Gastrocnemius medialis (tissue), 4 donors: ENCODE data around the gene DNM1L. TPM values are rescaled to one million over a fixed set of nuclear protein-coding genes. Genes with fewer than 3 reads are reported as not detected.

Experiments used
- ATAC-seq, 2 donors: fragments of 150-250 bp; one replicate each; pipeline ENCODE4 v1.9.1; 2016
- DNase-seq, 2 donors: peaks; one replicate each; pipeline ENCODE4 v3.0.0-alpha.2; 2019
- H3K27ac ChIP-seq, 4 donors: fragments of 200-600 bp; sonication (generic); 1 replicate in 1 of 4; 2 replicates in 3 of 4; pipeline ENCODE4 v1.5.1; 2016 to 2018; ENCODE audit warnings: mild to moderate bottlenecking in 2 of 4, moderate library complexity in 1 of 4
- H3K27me3 ChIP-seq, 3 donors: fragments of 200-600 bp; sonication (generic) in 2 of 3; 1 replicate in 1 of 3; 2 replicates in 2 of 3; pipeline versions ENCODE4 v1.5.1 to v1.6.0; 2016 to 2019; ENCODE audit warnings: mild to moderate bottlenecking in 1 of 3, moderate library complexity in 1 of 3
- H3K36me3 ChIP-seq, 2 donors: fragments of 200-600 bp; sonication (generic) in 1 of 2; one replicate each; pipeline ENCODE4 v1.5.1; 2017 to 2018
- H3K4me1 ChIP-seq, 2 donors: fragments of 200-600 bp; sonication (generic) in 1 of 2; one replicate each; pipeline ENCODE4 v1.5.1; 2016 to 2017; ENCODE audit warnings: mild to moderate bottlenecking in 2 of 2
- H3K4me3 ChIP-seq, 4 donors: fragments of 200-600 bp; sonication (generic) in 3 of 4; 1 replicate in 1 of 4; 2 replicates in 3 of 4; pipeline ENCODE4 v1.5.1; 2016 to 2019; ENCODE audit warnings: mild to moderate bottlenecking in 2 of 4
- H3K9me3 ChIP-seq, 3 donors: fragments of 200-600 bp; sonication (generic) in 2 of 3; 1 replicate in 1 of 3; 2 replicates in 2 of 3; pipeline ENCODE4 v1.5.1; 2016 to 2019
- POLR2A ChIP-seq, 2 donors: fragments of 450-650 bp; IDR thresholded peaks; one replicate each; pipeline ENCODE4 v1.6.1; 2017; ENCODE audit warnings: antibody characterized with exemption in 2 of 2, mild to moderate bottlenecking in 2 of 2, moderate library complexity in 2 of 2
- in situ Hi-C, 4 donors: fragments of 200-750 bp; cut with MboI; loops; one replicate each; pipeline versions ENCODE4 v1.15.0 to v1.8.0; 2017; ENCODE audit warnings: low sequenced_read_pairs in 4 of 4
- intact Hi-C: fragments of 100-400 bp; cut with DNase I; formaldehyde crosslinking; loops from one replicate; pipeline ENCODE4 v1.15.1; 2023; ENCODE audit warnings: low total_unique reads
- total RNA-seq, 4 donors: library from RNA; depleted of rRNA; stranded (reverse); fragments of >200 nt; gene quantifications; one replicate each; pipeline versions ENCODE4 v1.1.0 to v1.2.3, GENCODE V29; 2016
- TF ChIP-seq, protein P1 (sequence below), 5 experiments: fragments of 450-650 bp in 3 of 5; fragments of 200-600 bp in 2 of 5; sonication (generic) in 2 of 5; IDR thresholded peaks in 4 of 5; conservative IDR thresholded peaks in 1 of 5; 1 replicate in 4 of 5; 2 replicates in 1 of 5; pipeline ENCODE4 v1.5.1; 2016 to 2019; ENCODE audit warnings: antibody characterized with exemption in 5 of 5, mild to moderate bottlenecking in 3 of 5, moderate library complexity in 3 of 5

The DNM1L gene
- total RNA-seq, 4 donors from 2014 or later: 39.3 to 68.3 (median 43.8) TPM

DNA sequence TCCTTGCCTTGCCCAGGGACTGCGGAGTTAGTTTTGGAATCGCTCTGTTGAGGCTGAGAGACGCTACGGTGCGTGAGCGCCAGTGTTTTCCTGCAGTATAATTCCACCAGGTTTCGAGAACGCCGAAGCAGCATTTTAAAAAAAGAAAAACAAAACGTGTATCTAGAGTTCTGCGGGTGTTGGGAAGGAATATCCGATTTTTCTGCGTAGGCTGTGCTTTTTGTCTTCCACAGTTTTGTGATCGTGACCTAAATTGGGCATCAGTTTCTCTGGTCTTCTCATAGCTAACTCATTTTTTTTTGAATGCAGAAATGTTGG lies 778 bp downstream of the DNM1L start:
- in situ Hi-C loops: loop anchor here in 2 of 4 donors (10.0 to 25.0 kb wide), 2 partner anchors 305 to 1018 kb away; partner anchors contain the start of gene ETFBKMT (in 1 of the 2)
- DNase-seq: no peak

DNA sequence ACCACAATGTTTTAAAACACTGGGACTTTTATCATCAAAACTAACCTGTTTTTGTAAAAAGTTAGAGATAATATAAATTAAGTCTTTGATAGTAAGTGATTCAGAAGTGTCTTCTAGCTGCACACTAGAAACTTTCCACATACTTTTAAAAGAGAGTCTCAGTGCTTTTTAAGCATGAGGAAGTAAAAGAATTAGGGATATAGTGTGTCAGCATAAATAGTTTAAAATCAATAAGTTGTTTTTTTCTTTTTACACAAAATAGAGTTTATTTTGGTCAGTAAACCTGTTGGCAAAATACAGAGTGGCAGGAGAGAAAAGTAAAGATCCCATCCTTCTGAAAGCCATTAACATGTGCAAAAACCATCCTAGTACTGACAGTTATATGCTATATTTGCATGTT lies 1.7 kb downstream of the DNM1L start:
- Histone ChIP-seq H3K36me3 (no peaks in the 10 kb centered on the region), H3K27me3 (no peaks in the 10 kb centered on the region), H3K4me3 (peak overlapping the region in 2 of 4 donors; percentile 77 to 88), H3K4me1 (peaks cover 13 to 19% of the 10 kb centered on the region in 2 donors), H3K9me3 (no peaks in the 10 kb centered on the region), H3K27ac (peak overlapping the region; percentile 87 to 91 (median 90))
- TF ChIP-seq, protein P1, sequence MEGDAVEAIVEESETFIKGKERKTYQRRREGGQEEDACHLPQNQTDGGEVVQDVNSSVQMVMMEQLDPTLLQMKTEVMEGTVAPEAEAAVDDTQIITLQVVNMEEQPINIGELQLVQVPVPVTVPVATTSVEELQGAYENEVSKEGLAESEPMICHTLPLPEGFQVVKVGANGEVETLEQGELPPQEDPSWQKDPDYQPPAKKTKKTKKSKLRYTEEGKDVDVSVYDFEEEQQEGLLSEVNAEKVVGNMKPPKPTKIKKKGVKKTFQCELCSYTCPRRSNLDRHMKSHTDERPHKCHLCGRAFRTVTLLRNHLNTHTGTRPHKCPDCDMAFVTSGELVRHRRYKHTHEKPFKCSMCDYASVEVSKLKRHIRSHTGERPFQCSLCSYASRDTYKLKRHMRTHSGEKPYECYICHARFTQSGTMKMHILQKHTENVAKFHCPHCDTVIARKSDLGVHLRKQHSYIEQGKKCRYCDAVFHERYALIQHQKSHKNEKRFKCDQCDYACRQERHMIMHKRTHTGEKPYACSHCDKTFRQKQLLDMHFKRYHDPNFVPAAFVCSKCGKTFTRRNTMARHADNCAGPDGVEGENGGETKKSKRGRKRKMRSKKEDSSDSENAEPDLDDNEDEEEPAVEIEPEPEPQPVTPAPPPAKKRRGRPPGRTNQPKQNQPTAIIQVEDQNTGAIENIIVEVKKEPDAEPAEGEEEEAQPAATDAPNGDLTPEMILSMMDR (IDR thresholded peaks at IDR 0.05 in 4 of 5, conservative IDR thresholded peaks at IDR 0.05 in 1 of 5): no peak
- no peak for TF ChIP-seq POLR2A (IDR thresholded peaks at IDR 0.05)
- no peak for ATAC-seq
- no peak for DNase-seq
- in situ Hi-C loops: loop anchor here in 1 of 4 donors (25.0 kb wide), 1 partner anchor 1018 kb away; the partner anchor contains the start of gene ETFBKMT
- intact Hi-C loops: no loop called here

More for the DNA sequence above, 778 bp downstream of the DNM1L start:
- no peaks in the 10 kb centered on the region for H3K36me3 ChIP-seq
- TF ChIP-seq, protein P1 (IDR thresholded peaks at IDR 0.05 in 4 of 5, conservative IDR thresholded peaks at IDR 0.05 in 1 of 5): no peak
- no peak for TF ChIP-seq POLR2A (IDR thresholded peaks at IDR 0.05)
- ATAC-seq: peak in 1 of 2 donors; percentile 32
- H3K4me1 ChIP-seq: peaks cover 13 to 19% of the 10 kb centered on the region in 2 donors
- H3K9me3 ChIP-seq: no peaks in the 10 kb centered on the region
- no peaks in the 10 kb centered on the region for H3K27me3 ChIP-seq
- H3K4me3 ChIP-seq: peak overlapping the region; percentile 77 to 93 (median 88)
- peak overlapping the region; percentile 87 to 91 (median 90) for H3K27ac ChIP-seq
- intact Hi-C loops: loop anchor here (1.0 to 2.0 kb wide), 3 partner anchors 75 to 281 kb away; partner anchors contain the start of genes FGD4 and YARS2

DNA sequence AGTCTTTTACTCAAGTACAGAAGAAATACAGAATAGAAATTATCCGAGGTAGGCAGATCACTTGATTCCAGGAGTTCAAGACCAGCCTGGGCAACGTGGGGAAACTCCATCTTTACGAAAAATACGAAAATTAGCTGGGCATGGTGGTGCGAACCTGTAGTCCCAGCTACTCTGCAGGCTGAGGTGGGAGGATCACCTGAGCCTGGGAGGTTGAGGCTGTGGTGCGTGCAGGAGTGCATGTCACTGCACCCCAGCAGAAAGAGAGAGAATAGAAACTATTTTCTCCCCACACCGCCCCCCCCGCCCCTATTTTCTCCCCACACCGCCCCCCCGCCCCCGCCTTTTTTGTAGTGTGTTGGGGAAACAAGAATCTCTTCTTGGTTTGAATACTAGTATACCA lies 2.2 kb downstream of the DNM1L start:
- DNase-seq: no peak
- Histone ChIP-seq H3K27ac (peak overlapping the region in 2 of 4 donors; percentile 88 to 91), H3K4me3 (no peak overlapping the region), H3K36me3 (no peaks in the 10 kb centered on the region), H3K4me1 (peaks cover 13 to 19% of the 10 kb centered on the region in 2 donors), H3K9me3 (no peaks in the 10 kb centered on the region), H3K27me3 (no peaks in the 10 kb centered on the region)
- intact Hi-C loops (no loop called here), in situ Hi-C loops (loop anchor here in 1 of 4 donors (25.0 kb wide), 1 partner anchor 1019 kb away; the partner anchor contains the start of gene ETFBKMT)
- no peak for TF ChIP-seq POLR2A (IDR thresholded peaks at IDR 0.05)
- TF ChIP-seq, protein P1 (IDR thresholded peaks at IDR 0.05 in 4 of 5, conservative IDR thresholded peaks at IDR 0.05 in 1 of 5): no peak
- ATAC-seq: no peak

DNA sequence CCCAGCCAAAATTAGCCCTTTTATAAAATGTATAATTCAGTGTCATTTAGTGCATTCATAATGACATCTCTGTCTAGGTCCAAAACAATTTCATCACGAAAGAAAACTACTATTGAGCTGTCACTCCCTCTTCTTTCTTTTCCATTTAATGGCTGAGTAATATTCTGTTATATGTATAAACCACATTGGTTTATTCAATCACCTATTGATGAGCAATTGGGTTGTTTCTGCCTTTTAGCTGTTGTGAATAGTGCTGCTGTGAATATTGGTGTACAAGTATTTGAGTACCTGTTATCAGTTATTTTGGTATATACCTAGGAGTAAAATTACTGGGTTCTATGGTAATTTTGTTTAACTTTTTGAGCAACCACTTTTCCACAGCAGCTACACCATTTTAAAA lies 7.2 kb downstream of the DNM1L start:
- intact Hi-C loops: no loop called here

More for the DNA sequence above, 7.2 kb downstream of the DNM1L start:
- H3K9me3 ChIP-seq: no peaks in the 10 kb centered on the region
- no peak for ATAC-seq
- DNase-seq: no peak
- H3K4me3 ChIP-seq: no peak overlapping the region
- no peak overlapping the region for H3K27ac ChIP-seq
- no peaks in the 10 kb centered on the region for H3K36me3 ChIP-seq
- no peak for TF ChIP-seq POLR2A (IDR thresholded peaks at IDR 0.05)
- TF ChIP-seq, protein P1 (IDR thresholded peaks at IDR 0.05 in 4 of 5, conservative IDR thresholded peaks at IDR 0.05 in 1 of 5): no peak
- H3K4me1 ChIP-seq: peaks cover 9 to 11% of the 10 kb centered on the region in 2 donors
- in situ Hi-C loops: loop anchor here in 1 of 4 donors (25.0 kb wide), 1 partner anchor 1024 kb away; the partner anchor contains the start of gene ETFBKMT
- no peaks in the 10 kb centered on the region for H3K27me3 ChIP-seq
